Breast epithelium (tissue), 3 donors: ENCODE data around the gene CAMTA1.

Source experiments
- POLR2A ChIP-seq: fragments of 450-650 bp; IDR thresholded peaks from one replicate; pipeline ENCODE4 v1.6.1; 2016; ENCODE audit warnings: antibody characterized with exemption, mild to moderate bottlenecking, moderate library complexity
- POLR2AphosphoS5 ChIP-seq, 3 donors: sonication (generic); formaldehyde crosslinking; IDR thresholded peaks; one replicate each; pipeline ENCODE4 v1.6.1; 2017; ENCODE audit warnings: antibody characterized with exemption in 3 of 3
- TF ChIP-seq, protein P1 (sequence below), 3 donors: fragments of 450-650 bp; IDR thresholded peaks; one replicate each; pipeline ENCODE4 v1.5.1; 2016 to 2017; ENCODE audit warnings: antibody characterized with exemption in 3 of 3, mild to moderate bottlenecking in 3 of 3, moderate library complexity in 3 of 3

DNA sequence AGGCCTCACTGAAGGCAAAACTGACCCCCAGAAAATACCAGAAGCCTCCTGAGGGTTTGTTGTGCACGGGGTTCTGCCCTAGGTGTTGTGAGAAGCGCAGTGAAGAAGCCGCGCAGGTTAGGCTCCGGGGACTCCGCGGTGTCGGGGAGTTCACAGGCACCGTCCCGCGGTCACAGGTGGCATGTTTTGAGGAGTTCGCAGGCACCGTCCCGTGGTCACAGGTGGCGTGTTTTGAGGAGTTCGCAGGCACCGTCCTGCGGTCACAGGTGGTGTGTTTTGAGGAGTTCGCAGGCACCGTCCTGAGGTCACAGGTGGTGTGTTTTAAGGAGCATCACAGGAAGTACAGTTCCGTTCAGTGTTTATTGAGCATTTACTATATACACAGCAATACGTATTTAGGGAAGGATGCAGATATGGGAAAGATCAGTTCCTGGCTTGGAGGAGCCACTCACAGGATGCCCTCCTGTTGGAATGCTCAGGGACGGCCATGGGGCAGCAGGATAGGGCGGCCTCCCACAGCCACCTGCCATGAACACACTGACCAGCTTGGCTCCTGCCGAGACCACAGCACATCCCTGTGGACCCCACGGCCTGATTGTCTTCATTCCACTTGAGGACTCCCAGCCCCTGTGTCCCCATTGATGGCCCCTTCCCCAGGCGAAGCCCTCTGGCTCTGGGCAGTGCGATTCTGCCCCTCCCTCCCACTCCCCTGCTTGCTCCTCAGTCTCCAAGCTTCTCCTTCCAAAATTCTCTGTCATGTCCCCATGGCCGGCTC lies 899.8 kb downstream of the CAMTA1 start:
- TF ChIP-seq, protein P1, sequence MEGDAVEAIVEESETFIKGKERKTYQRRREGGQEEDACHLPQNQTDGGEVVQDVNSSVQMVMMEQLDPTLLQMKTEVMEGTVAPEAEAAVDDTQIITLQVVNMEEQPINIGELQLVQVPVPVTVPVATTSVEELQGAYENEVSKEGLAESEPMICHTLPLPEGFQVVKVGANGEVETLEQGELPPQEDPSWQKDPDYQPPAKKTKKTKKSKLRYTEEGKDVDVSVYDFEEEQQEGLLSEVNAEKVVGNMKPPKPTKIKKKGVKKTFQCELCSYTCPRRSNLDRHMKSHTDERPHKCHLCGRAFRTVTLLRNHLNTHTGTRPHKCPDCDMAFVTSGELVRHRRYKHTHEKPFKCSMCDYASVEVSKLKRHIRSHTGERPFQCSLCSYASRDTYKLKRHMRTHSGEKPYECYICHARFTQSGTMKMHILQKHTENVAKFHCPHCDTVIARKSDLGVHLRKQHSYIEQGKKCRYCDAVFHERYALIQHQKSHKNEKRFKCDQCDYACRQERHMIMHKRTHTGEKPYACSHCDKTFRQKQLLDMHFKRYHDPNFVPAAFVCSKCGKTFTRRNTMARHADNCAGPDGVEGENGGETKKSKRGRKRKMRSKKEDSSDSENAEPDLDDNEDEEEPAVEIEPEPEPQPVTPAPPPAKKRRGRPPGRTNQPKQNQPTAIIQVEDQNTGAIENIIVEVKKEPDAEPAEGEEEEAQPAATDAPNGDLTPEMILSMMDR (IDR thresholded peaks at IDR 0.05) = no peak
- TF ChIP-seq POLR2A = no peak
- TF ChIP-seq POLR2AphosphoS5 (IDR thresholded peaks at IDR 0.05) = no peak
